Effector memory CD4-positive, alpha-beta T cell (primary cell): Measurements from ENCODE around the gene ROBO1.

Experiments used
- DNase-seq, 3 donors: peaks; one replicate each; pipeline ENCODE4 v3.0.0-alpha.2; 2020
- H3K27ac ChIP-seq: 2 replicates; pipeline ENCODE4 v1.7.0; 2013; ENCODE audit warnings: mild to moderate bottlenecking, low read length, moderate library complexity; ENCODE audit not compliant: insufficient read depth, poor library complexity, severe bottlenecking
- H3K27me3 ChIP-seq: replicated peaks from 2 replicates; pipeline ENCODE4 v1.7.0; 2013; ENCODE audit warnings: mild to moderate bottlenecking, low read length; ENCODE audit not compliant: insufficient read depth, control insufficient read depth, poor library complexity, severe bottlenecking
- H3K36me3 ChIP-seq: 2 replicates; pipeline ENCODE4 v1.7.0; 2013; ENCODE audit warnings: mild to moderate bottlenecking, low read length, moderate library complexity; ENCODE audit not compliant: control insufficient read depth, insufficient read depth
- H3K4me1 ChIP-seq: 2 replicates; pipeline ENCODE4 v1.7.0; 2013; ENCODE audit warnings: low read length, mild to moderate bottlenecking; ENCODE audit not compliant: control insufficient read depth, insufficient read depth, poor library complexity, severe bottlenecking
- H3K4me3 ChIP-seq: 2 replicates; pipeline ENCODE4 v1.7.0; 2013; ENCODE audit warnings: low read length, low read depth, mild to moderate bottlenecking; ENCODE audit not compliant: insufficient read depth, poor library complexity, severe bottlenecking
- H3K9me3 ChIP-seq: 2 replicates; pipeline ENCODE4 v1.7.0; 2013; ENCODE audit warnings: mild to moderate bottlenecking, low read length, moderate library complexity; ENCODE audit not compliant: control insufficient read depth

Gene ROBO1

GRCh38 chr3:79038057-79038456 is 729.7 kb downstream of the ROBO1 start:
- Histone ChIP-seq H3K36me3 (no peaks in the 10 kb centered on the region), H3K9me3 (no peaks in the 10 kb centered on the region), H3K27me3 (no peaks in the 10 kb centered on the region), H3K27ac (no peak overlapping the region), H3K4me3 (no peak overlapping the region), H3K4me1 (no peaks in the 10 kb centered on the region)
- DNase-seq = no peak

- no peak for DNase-seq
- H3K27ac ChIP-seq = no peak overlapping the region
- H3K4me1 ChIP-seq = no peaks in the 10 kb centered on the region
- no peaks in the 10 kb centered on the region for H3K9me3 ChIP-seq
- H3K27me3 ChIP-seq = no peaks in the 10 kb centered on the region
- H3K4me3 ChIP-seq = no peak overlapping the region
- H3K36me3 ChIP-seq = no peaks in the 10 kb centered on the region
Observed at GRCh38 chr3:79032686-79033318, 735.0 kb downstream of the ROBO1 start.

GRCh38 chr3:79030157-79030556 is 737.6 kb downstream of the ROBO1 start:
- Histone ChIP-seq H3K27ac (no peak overlapping the region), H3K27me3 (no peaks in the 10 kb centered on the region), H3K4me3 (no peak overlapping the region), H3K9me3 (no peaks in the 10 kb centered on the region), H3K36me3 (no peaks in the 10 kb centered on the region), H3K4me1 (no peaks in the 10 kb centered on the region)
- DNase-seq = no peak

GRCh38 chr3:79028916-79029315 is 738.9 kb downstream of the ROBO1 start:
- H3K27ac ChIP-seq = no peak overlapping the region
- no peak for DNase-seq
- H3K4me1 ChIP-seq = no peaks in the 10 kb centered on the region
- no peak overlapping the region for H3K4me3 ChIP-seq
- H3K9me3 ChIP-seq = no peaks in the 10 kb centered on the region
- H3K27me3 ChIP-seq = no peaks in the 10 kb centered on the region
- no peaks in the 10 kb centered on the region for H3K36me3 ChIP-seq

DNA sequence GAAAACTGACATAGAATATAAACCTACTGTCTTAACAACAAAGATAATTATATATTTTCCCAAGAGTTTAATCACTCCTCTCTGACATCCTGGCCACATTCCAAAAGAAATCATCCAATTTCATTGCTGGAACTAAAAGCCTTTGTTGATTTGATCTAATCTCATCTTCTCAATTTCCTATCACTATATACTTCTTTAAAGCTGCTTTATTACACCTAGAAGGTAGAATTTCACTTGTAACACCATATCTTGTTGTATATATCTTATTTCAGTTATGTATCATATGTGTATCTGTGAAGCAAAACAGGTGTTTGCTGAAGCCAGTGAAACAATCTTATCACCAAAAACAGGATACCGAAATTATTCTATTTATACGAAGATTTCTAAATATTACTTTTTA is 740.2 kb downstream of the ROBO1 start:
- Histone ChIP-seq H3K27ac (no peak overlapping the region), H3K4me3 (no peak overlapping the region), H3K4me1 (no peaks in the 10 kb centered on the region), H3K36me3 (no peaks in the 10 kb centered on the region), H3K27me3 (no peaks in the 10 kb centered on the region), H3K9me3 (no peaks in the 10 kb centered on the region)
- DNase-seq = no peak

GRCh38 chr3:79019924-79020173 is 747.9 kb downstream of the ROBO1 start:
- Histone ChIP-seq H3K27ac (no peak overlapping the region), H3K4me1 (no peaks in the 10 kb centered on the region), H3K4me3 (no peak overlapping the region), H3K9me3 (no peaks in the 10 kb centered on the region), H3K27me3 (no peaks in the 10 kb centered on the region), H3K36me3 (no peaks in the 10 kb centered on the region)
- no peak for DNase-seq

DNA sequence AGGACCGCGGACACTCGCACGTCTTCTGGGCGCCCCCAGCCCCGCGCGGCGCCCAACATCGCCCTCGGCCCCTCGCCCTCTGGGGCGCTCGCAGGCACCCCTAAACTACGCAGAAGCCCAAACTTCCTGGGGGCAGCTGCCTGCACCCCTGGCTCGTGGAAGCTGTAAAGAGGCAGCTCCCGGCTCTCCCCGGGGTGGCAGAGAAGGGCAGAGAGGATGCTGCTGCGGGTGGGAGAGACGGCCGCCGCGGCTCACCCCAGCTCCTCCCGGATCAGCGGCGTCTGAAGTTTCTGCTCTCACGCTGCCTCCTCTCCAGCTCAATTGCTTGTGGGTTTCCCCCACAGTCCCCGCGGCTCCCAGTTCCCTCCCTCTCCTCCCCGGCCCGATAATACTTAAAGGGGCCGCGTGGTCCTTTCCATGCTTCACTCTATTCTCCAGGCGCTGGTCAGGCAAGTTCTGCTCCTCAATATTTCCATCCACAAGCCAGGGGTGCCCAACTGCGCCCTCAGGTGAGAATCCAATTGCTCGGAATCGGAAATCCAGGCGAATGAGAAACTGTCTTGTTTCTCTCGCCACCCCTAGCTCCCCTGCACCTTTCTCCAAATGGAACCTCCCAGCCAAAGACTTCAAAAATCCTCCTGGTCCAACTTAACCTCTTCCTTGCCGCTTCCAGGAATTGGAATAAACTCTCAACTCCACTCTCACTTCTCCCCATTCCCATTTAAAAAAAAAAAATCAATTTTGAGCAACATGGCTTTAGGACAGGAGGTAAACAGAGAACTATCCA is 748.5 kb downstream of the ROBO1 start:
- Histone ChIP-seq H3K9me3 (no peaks in the 10 kb centered on the region), H3K4me3 (no peak overlapping the region), H3K36me3 (no peaks in the 10 kb centered on the region), H3K27ac (no peak overlapping the region), H3K4me1 (no peaks in the 10 kb centered on the region), H3K27me3 (no peaks in the 10 kb centered on the region)
- no peak for DNase-seq

DNA sequence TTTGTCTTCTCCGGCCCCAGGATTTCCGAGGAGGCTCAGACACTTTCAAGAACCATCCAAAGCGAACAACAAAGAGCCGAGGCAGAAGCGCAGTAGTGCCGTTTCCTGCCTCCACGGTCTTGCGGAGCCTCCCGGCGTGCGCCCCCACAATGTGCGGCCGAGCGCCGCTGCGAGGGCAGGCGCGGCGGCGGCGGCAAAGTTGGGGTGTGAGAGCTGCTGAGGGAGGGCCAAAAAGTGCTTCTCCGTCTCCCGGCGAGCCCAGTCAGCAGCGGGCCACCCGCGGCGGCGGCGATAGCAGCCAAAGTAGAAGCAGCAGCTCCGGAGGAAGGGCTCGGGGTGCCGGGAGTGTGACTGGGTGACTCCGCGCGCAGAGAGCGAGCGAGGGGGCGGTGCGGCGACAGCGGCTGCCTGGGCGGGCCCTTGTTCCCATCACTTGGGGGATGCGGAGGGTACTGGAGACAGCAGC is 749.1 kb downstream of the ROBO1 start:
- no peaks in the 10 kb centered on the region for H3K36me3 ChIP-seq
- H3K27me3 ChIP-seq = no peaks in the 10 kb centered on the region
- no peak overlapping the region for H3K27ac ChIP-seq
- H3K4me3 ChIP-seq = no peak overlapping the region
- DNase-seq = no peak
- no peaks in the 10 kb centered on the region for H3K9me3 ChIP-seq
- H3K4me1 ChIP-seq = no peaks in the 10 kb centered on the region

- H3K27me3 ChIP-seq = no peaks in the 10 kb centered on the region
- H3K27ac ChIP-seq = no peak overlapping the region
- DNase-seq = no peak
- H3K9me3 ChIP-seq = no peaks in the 10 kb centered on the region
- H3K36me3 ChIP-seq = no peaks in the 10 kb centered on the region
- H3K4me1 ChIP-seq = no peaks in the 10 kb centered on the region
- no peak overlapping the region for H3K4me3 ChIP-seq
Observed at GRCh38 chr3:79018265-79018664, 749.5 kb downstream of the ROBO1 start.

DNA sequence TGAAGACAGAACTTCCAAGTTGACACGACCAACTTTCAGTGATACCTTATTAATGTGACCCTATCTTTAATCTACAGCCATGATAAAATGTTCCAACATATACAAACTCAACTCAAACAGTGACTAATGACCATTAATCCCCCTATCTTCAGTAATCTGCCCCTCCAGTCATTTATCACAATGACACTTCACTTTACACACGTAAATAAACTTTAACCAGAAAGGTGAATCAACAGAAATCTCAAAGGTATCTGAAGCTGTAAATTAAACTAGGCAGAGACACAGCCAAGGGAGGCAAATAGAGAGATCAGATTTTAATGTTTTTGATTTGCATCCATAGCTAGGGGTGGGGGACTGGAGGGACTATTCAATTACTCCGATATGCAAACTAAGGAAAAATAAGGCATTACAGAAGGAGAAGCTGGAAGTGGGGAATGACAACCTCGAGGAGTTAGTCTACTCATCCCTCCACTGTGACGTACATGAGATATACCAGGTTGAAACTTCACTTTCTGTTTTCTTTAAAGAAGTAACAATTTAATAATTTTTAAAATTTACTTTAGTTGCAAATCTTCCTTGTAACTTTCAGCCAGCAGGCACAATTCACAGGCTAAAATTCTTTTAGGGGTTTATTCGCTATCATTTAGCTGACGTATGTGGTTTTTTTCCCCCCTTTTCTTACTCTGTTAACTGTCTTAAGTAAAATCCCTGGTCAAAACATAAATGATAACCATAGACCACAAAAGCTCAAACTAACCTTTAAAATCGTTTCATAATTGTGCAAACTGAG is 751.0 kb downstream of the ROBO1 start:
- no peak overlapping the region for H3K27ac ChIP-seq
- H3K27me3 ChIP-seq = no peaks in the 10 kb centered on the region
- no peak overlapping the region for H3K4me3 ChIP-seq
- no peaks in the 10 kb centered on the region for H3K36me3 ChIP-seq
- H3K4me1 ChIP-seq = no peaks in the 10 kb centered on the region
- H3K9me3 ChIP-seq = no peaks in the 10 kb centered on the region
- DNase-seq = no peak
